ENCODE data around the gene KCTD19. TPM values are rescaled to one million over a fixed set of nuclear protein-coding genes. Genes with fewer than 3 reads are reported as not detected.

KCTD19 gene
- total RNA-seq, 1 donor: not detected

GRCh38 chr16:67281536-67282446 is 44.8 kb downstream of the KCTD19 start:
- no peak overlapping the region for H3K4me3 ChIP-seq (ENCODE audit: low read depth, low read length)
- no peak for DNase-seq (ENCODE audit: low read depth)
- TF ChIP-seq CTCF (IDR thresholded peaks at IDR 0.05; ENCODE audit: insufficient read depth, low read length): no peak

- H3K4me3 ChIP-seq (ENCODE audit: low read depth, low read length): no peak overlapping the region
- DNase-seq (ENCODE audit: low read depth): no peak
- no peak for TF ChIP-seq CTCF (IDR thresholded peaks at IDR 0.05; ENCODE audit: insufficient read depth, low read length)
Observed at GRCh38 chr16:67280090-67281015, 46.2 kb downstream of the KCTD19 start.

- DNase-seq (ENCODE audit: low read depth): peak; percentile 59
- peak within 1 kb of the TSS; percentile 67 for H3K4me3 ChIP-seq (ENCODE audit: low read depth, low read length)
- peak; percentile 49 for TF ChIP-seq CTCF (IDR thresholded peaks at IDR 0.05; ENCODE audit: insufficient read depth, low read length)
Observed at GRCh38 chr16:67279296-67280089, 47.0 kb downstream of the KCTD19 start, which contains the start of gene PLEKHG4. Gene PLEKHG4 (plus strand): TSS chr16:67279532. CDS start chr16:67280045, 513 bp downstream.

GRCh38 chr16:67278773-67279295 is 47.7 kb downstream of the KCTD19 start:
- no peak for DNase-seq (ENCODE audit: low read depth)

GRCh38 chr16:67277999-67278772 is 48.4 kb downstream of the KCTD19 start:
- DNase-seq (ENCODE audit: low read depth): peak; percentile 90
- TF ChIP-seq CTCF (IDR thresholded peaks at IDR 0.05; ENCODE audit: insufficient read depth, low read length): no peak
- H3K4me3 ChIP-seq (ENCODE audit: low read depth, low read length): peak overlapping the region; percentile 67

More at GRCh38 chr16:67278773-67279295, 47.7 kb downstream of the KCTD19 start:
- TF ChIP-seq CTCF (IDR thresholded peaks at IDR 0.05; ENCODE audit: insufficient read depth, low read length): no peak
- peak overlapping the region; percentile 67 for H3K4me3 ChIP-seq (ENCODE audit: low read depth, low read length)
